Measurements from ENCODE around the gene MAD2L2. TPM values are rescaled to one million over a fixed set of nuclear protein-coding genes. Genes with fewer than 3 reads are reported as not detected.

Gene MAD2L2
- total RNA-seq, 6 experiments from 2014 or later: 18.0 to 66.4 (median 29.7) TPM

DNA sequence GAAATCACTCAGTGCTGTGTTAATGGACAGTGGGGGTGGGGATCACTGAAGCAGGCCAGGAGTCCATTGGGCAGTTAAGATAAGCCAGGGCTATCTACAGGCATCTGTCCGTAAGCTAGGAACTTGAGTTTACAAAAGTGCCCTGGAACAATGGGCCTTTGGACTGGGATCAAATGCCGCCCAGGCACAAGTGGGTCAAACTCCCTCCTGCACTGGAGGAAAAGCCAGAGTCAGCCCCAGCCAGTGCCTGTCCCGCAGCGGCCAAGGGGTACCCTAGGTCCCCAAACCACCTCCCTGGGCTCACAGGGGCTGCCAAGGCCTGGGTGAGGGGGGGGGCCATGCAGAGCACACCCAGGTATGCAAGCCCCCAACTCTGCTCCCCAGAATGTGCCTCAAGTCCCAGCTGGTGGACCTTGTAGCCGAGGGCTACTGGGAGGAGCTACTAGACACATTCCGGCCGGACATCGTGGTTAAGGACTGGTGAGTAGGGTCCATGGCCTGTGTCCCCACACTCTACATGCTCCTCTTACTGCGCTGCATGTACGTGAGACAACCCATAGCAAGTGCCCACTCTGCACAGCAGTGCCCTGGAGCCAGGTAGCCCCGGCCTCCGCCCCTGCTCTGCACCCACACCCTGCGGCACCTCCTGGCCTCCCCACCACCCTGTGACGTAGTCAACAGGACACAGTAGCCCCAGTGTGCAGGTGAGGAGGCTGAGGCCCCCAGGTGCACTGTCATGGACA, 9.2 kb downstream of the MAD2L2 start:
- no CpG with 5 or more reads among the region's 14 CpGs for WGBS (ENCODE audit: insufficient coverage, low coverage, low lambda C conversion rate, missing lambda C conversion rate)
- Histone ChIP-seq H3K36me3 (peaks cover 0 to 12% (median 4%) of the 10 kb centered on the region in 4 donors), H3K4me3 (peak overlapping the region in 1 of 3 donors; percentile 13), H3K4me1 (peaks cover 0 to 46% (median 12%) of the 10 kb centered on the region in 4 donors), H3K27ac (peak overlapping the region in 2 of 3 donors; percentile 58 to 89), H3K9me3 (no peaks in the 10 kb centered on the region), H3K27me3 (no peaks in the 10 kb centered on the region)
- intact Hi-C loops (cut with DNase I): no loop called here
- DNase-seq (peak; percentile 74 to 95 (median 88)), ATAC-seq (peak; percentile 75 to 88 (median 82))
- TF ChIP-seq POLR2A (IDR thresholded peaks at IDR 0.05): no peak
- TF ChIP-seq, protein P1, sequence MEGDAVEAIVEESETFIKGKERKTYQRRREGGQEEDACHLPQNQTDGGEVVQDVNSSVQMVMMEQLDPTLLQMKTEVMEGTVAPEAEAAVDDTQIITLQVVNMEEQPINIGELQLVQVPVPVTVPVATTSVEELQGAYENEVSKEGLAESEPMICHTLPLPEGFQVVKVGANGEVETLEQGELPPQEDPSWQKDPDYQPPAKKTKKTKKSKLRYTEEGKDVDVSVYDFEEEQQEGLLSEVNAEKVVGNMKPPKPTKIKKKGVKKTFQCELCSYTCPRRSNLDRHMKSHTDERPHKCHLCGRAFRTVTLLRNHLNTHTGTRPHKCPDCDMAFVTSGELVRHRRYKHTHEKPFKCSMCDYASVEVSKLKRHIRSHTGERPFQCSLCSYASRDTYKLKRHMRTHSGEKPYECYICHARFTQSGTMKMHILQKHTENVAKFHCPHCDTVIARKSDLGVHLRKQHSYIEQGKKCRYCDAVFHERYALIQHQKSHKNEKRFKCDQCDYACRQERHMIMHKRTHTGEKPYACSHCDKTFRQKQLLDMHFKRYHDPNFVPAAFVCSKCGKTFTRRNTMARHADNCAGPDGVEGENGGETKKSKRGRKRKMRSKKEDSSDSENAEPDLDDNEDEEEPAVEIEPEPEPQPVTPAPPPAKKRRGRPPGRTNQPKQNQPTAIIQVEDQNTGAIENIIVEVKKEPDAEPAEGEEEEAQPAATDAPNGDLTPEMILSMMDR (IDR thresholded peaks at IDR 0.05): no peak

DNA sequence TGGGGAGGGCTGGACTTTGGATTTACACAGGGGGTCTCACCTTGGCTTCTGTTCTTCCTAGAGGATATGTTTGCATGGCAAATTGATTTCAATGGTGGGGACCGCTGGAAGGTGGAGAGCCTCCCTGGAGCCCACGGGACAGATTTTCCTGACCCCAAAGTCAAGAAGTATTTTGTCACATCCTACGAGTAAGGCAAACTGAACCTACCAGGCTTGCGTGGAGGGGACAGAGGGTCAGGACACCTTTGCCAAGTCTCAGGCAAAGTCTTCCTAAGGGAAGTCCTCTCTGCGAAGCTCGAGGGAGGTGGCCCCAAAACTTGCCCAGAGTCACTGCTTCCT, 9.8 kb downstream of the MAD2L2 start:
- no peak for ATAC-seq
- no peak for TF ChIP-seq POLR2A (IDR thresholded peaks at IDR 0.05)
- TF ChIP-seq, protein P1 (IDR thresholded peaks at IDR 0.05): no peak
- 0% methylated on average over 1 of the region's 6 CpGs for WGBS (ENCODE audit: insufficient coverage, low coverage, low lambda C conversion rate, missing lambda C conversion rate)
- H3K36me3 ChIP-seq: peaks cover 0 to 12% (median 4%) of the 10 kb centered on the region in 4 donors
- DNase-seq: no peak
- H3K4me3 ChIP-seq: peak overlapping the region in 1 of 3 donors; percentile 13
- H3K27ac ChIP-seq: peak overlapping the region; percentile 33 to 89 (median 47)
- H3K9me3 ChIP-seq: no peaks in the 10 kb centered on the region
- H3K27me3 ChIP-seq: no peaks in the 10 kb centered on the region
- peaks cover 0 to 42% (median 9%) of the 10 kb centered on the region in 4 donors for H3K4me1 ChIP-seq
- intact Hi-C loops (cut with DNase I): no loop called here

DNA sequence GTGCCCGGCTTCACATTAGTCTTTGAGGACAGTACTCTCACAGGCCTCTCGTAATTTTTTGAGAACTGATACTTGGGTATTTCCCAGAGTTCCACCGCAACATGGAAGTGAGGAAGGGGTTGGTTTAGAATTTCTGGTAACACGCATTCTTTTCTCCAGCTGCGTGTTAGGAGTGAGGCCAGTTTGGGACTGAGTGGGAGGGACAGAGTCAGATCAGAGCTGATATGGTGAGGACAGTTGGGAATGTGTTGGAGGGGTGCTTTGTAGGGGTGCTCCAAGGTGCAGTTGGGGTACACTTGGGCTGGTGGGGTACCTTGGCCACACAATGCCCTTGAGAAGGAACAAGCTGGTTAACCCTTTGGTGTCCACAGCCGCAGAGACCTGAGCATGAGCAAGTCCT, 10.2 kb downstream of the MAD2L2 start:
- ATAC-seq (no peak), DNase-seq (no peak)
- intact Hi-C loops (cut with DNase I): no loop called here
- Histone ChIP-seq H3K4me3 (no peak overlapping the region), H3K27ac (peak overlapping the region; percentile 33 to 89 (median 47)), H3K9me3 (no peaks in the 10 kb centered on the region), H3K4me1 (peaks cover 0 to 37% (median 7%) of the 10 kb centered on the region in 4 donors), H3K36me3 (peaks cover 0 to 12% (median 4%) of the 10 kb centered on the region in 4 donors), H3K27me3 (no peaks in the 10 kb centered on the region)
- no peak for TF ChIP-seq POLR2A (IDR thresholded peaks at IDR 0.05)
- TF ChIP-seq, protein P1 (IDR thresholded peaks at IDR 0.05): no peak
- 60% methylated on average over 5 of the region's 6 CpGs for WGBS (ENCODE audit: insufficient coverage, low coverage, low lambda C conversion rate, missing lambda C conversion rate)

DNA sequence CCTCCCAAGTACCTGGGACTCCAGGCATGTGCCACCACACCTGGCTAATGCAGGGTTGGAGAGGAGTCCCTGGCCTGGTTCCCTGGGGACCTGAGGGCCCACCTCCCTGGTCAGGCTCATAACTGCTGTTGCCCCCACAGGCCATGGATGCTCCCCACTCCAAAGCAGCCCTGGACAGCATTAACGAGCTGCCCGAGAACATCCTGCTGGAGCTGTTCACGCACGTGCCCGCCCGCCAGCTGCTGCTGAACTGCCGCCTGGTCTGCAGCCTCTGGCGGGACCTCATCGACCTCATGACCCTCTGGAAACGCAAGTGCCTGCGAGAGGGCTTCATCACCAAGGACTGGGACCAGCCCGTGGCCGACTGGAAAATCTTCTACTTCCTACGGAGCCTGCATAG, 12.4 kb downstream of the MAD2L2 start:
- Histone ChIP-seq H3K27me3 (no peaks in the 10 kb centered on the region), H3K36me3 (peaks cover 0 to 4% (median 0%) of the 10 kb centered on the region in 4 donors), H3K27ac (no peak overlapping the region), H3K9me3 (no peaks in the 10 kb centered on the region), H3K4me3 (no peak overlapping the region), H3K4me1 (peaks cover 0 to 28% (median 7%) of the 10 kb centered on the region in 4 donors)
- ATAC-seq (no peak), DNase-seq (no peak)
- intact Hi-C loops (cut with DNase I): no loop called here
- TF ChIP-seq, protein P1 (IDR thresholded peaks at IDR 0.05): no peak
- TF ChIP-seq POLR2A (IDR thresholded peaks at IDR 0.05): no peak
- WGBS (ENCODE audit: insufficient coverage, low coverage, low lambda C conversion rate, missing lambda C conversion rate): 80% methylated on average over 1 of the region's 14 CpGs

Measured in right lobe of liver (tissue), 6 donors.